H1 (cell line): ENCODE measurements around the gene MRPL4. TPM values are rescaled to one million over a fixed set of nuclear protein-coding genes. Genes with fewer than 3 reads are reported as not detected.

Experiments used
- CEBPB ChIP-seq: IDR thresholded peaks from 2 replicates; pipeline ENCODE4 v1.6.1; 2012; ENCODE audit warnings: low read depth, low read length
- CREB1 ChIP-seq: IDR thresholded peaks from 2 replicates; pipeline ENCODE4 v1.6.1; 2012; ENCODE audit warnings: inconsistent platforms
- EZH2 ChIP-seq: fragments of 200-600 bp; sonication (generic); IDR thresholded peaks from 2 replicates; pipeline ENCODE4 v1.7.1; 2012; ENCODE audit warnings: low read depth, mild to moderate bottlenecking, moderate library complexity, low read length, inconsistent platforms; ENCODE audit not compliant: severe bottlenecking
- FOSL1 ChIP-seq: IDR thresholded peaks from 2 replicates; pipeline ENCODE4 v1.6.1; 2011; ENCODE audit warnings: mild to moderate bottlenecking, low read depth, low read length, moderate library complexity; ENCODE audit not compliant: insufficient read depth
- GABPA ChIP-seq: IDR thresholded peaks from 2 replicates; pipeline ENCODE4 v1.6.1; 2011; ENCODE audit warnings: mild to moderate bottlenecking, low read length, moderate library complexity, borderline replicate concordance; ENCODE audit not compliant: insufficient read depth
- JUN ChIP-seq: IDR thresholded peaks from 2 replicates; pipeline ENCODE4 v1.6.1; 2011; ENCODE audit warnings: low read depth, mild to moderate bottlenecking, improper control_type of control experiment, low read length
- SIN3A ChIP-seq, 2 experiments: IDR thresholded peaks in 1 of 2; conservative IDR thresholded peaks in 1 of 2; 2 replicates each; pipeline ENCODE4 v1.6.1; 2011 to 2012; ENCODE audit warnings: low read length in 2 of 2, improper control_type of control experiment in 1 of 2, low read depth in 1 of 2, mild to moderate bottlenecking in 1 of 2
- SP4 ChIP-seq: IDR thresholded peaks from 2 replicates; pipeline ENCODE4 v1.6.1; 2012; ENCODE audit warnings: low read length, inconsistent platforms
- TAF7 ChIP-seq: optimal IDR thresholded peaks from 2 replicates; pipeline ENCODE3; 2011; ENCODE audit warnings: low read depth, mild to moderate bottlenecking, inconsistent platforms, low read length, moderate library complexity, borderline replicate concordance
- USF2 ChIP-seq: IDR thresholded peaks from 2 replicates; pipeline ENCODE4 v1.6.1; 2011; ENCODE audit warnings: low read length, improper control_type of control experiment
- ZNF274 ChIP-seq: IDR thresholded peaks from 2 replicates; pipeline ENCODE4 v1.7.0; 2012; ENCODE audit warnings: low read length, borderline replicate concordance; ENCODE audit errors: extremely low read depth
- polyA plus RNA-seq, 7 experiments: library from polyadenylated mRNA; depleted of rRNA in 3 of 7; stranded (reverse) in 5 of 7; unstranded in 2 of 7; fragments of >200 nt in 5 of 7; fragments of 200-250 nt in 2 of 7; gene quantifications; 1 replicate in 5 of 7; 2 replicates in 1 of 7; 4 replicates in 1 of 7; pipeline versions ENCODE4 v1.2.1 to v1.2.3, GENCODE V29; 2011 to 2013; ENCODE audit warnings: missing spikeins in 2 of 7, mixed read lengths in 2 of 7
- total RNA-seq: library from RNA; stranded (reverse); fragmentation: NEBNext Ultra II Directional; extraction: Animal tissue kit (Norgen Biotek cat#: 25700); gene quantifications from 2 replicates; pipeline ENCODE4 v1.2.1, GENCODE V29; 2021

The MRPL4 gene
- total and polyA plus RNA-seq, 2 of the 8 experiments (the other 6 are each of a cell fraction or from before 2014, with no cell fraction given) = 82.3 to 187 TPM

- TF ChIP-seq JUN (no peak), GABPA (no peak), SIN3A (conservative IDR thresholded peaks at IDR 0.05 in 1 of 2, IDR thresholded peaks at IDR 0.05 in 1 of 2; ENCODE audit: low read depth in 1 of 2, low read length in 2 of 2) (0 out of 4 replicates have a peak, but pooled peaks of 1 of the 2 experiments have one; percentile 9), SP4 (no peak), USF2 (no peak), TAF7 (no peak), CREB1 (no peak), EZH2 (no peak), FOSL1 (no peak), ZNF274 (no peak), CEBPB (no peak)
Observed at GRCh38 chr19:10259162-10259905, 7.3 kb downstream of the MRPL4 start (continued).
